OCI-LY3 (cell line): ENCODE results near the gene LINC01488.

Source experiments
- CTCF ChIP-seq: fragments of 200-600, 300-600 bp; sonication (generic); IDR thresholded peaks from 2 replicates; pipeline ENCODE4 v1.5.1; 2014; ENCODE audit warnings: antibody characterized with exemption, low read length, low read depth
- EZH2phosphoT487 ChIP-seq: fragments of 200-600 bp; shearing (Covaris generic); IDR thresholded peaks from 2 replicates; pipeline ENCODE4 v1.6.1; 2018; ENCODE audit warnings: antibody characterized with exemption, mixed run types, low read depth

GRCh38 chr11:69518081-69518950 lies 36.9 kb downstream of the LINC01488 start:
- TF ChIP-seq CTCF = no peak
- no peak for TF ChIP-seq EZH2phosphoT487
